CD4-positive, alpha-beta T cell (primary cell): ENCODE results near the gene RAD51B. TPM values are rescaled to one million over a fixed set of nuclear protein-coding genes. Genes with fewer than 3 reads are reported as not detected.

ENCODE experiments used
- ATAC-seq: fragments of 200-7000 bp; cut with Tn5 transposase; one replicate; pipeline ENCODE4 v1.10.0; 2022; ENCODE audit warnings: mild to moderate bottlenecking; ENCODE audit not compliant: poor library complexity
- CTCF ChIA-PET: fragments of 350-600 bp; sonication (Branson Sonifier 250); formaldehyde crosslinking; loops from one replicate; lab custom pipeline; 2021; ENCODE audit warnings: antibody characterized with exemption, inconsistent platforms; lab: Charles Lee
- POLR2A ChIA-PET: fragments of 350-600 bp; sonication (Branson Sonifier 250); formaldehyde crosslinking; loops from one replicate; lab custom pipeline; 2021; ENCODE audit warnings: antibody characterized with exemption, inconsistent platforms; lab: Charles Lee
- DNase-seq, 14 experiments: peaks; one replicate each; pipeline ENCODE4 v3.0.0-alpha.2; 2013 to 2020; ENCODE audit warnings: mixed read lengths in 2 of 14
- H3K27ac ChIP-seq, 2 donors: one replicate each; pipeline versions ENCODE4 v1.5.1 to v1.7.0; 2013; ENCODE audit warnings: low read length in 2 of 2, low read depth in 1 of 2, mild to moderate bottlenecking in 1 of 2
- H3K27me3 ChIP-seq, 2 experiments: 1 replicate in 1 of 2; 2 replicates in 1 of 2; pipeline versions ENCODE4 v1.6.1 to v1.7.0; 2013; ENCODE audit warnings: low read length in 2 of 2, control low read depth in 1 of 2, mild to moderate bottlenecking in 1 of 2, moderate library complexity in 1 of 2; ENCODE audit not compliant: insufficient read depth in 2 of 2, control insufficient read depth in 1 of 2
- H3K36me3 ChIP-seq: one replicate; pipeline ENCODE4 v1.6.1; 2013; ENCODE audit warnings: low read length, control low read depth; ENCODE audit not compliant: insufficient read depth
- H3K4me1 ChIP-seq: one replicate; pipeline ENCODE4 v1.6.1; 2013; ENCODE audit warnings: low read length, control low read depth; ENCODE audit not compliant: insufficient read depth
- H3K4me3 ChIP-seq: one replicate; pipeline ENCODE4 v1.5.1; 2013; ENCODE audit warnings: mild to moderate bottlenecking, low read length, moderate library complexity
- H3K9me3 ChIP-seq, 2 experiments: 1 replicate in 1 of 2; 2 replicates in 1 of 2; pipeline versions ENCODE4 v1.6.1 to v1.7.0; 2013; ENCODE audit warnings: low read length in 2 of 2, mild to moderate bottlenecking in 2 of 2, control low read depth in 1 of 2, moderate library complexity in 1 of 2; ENCODE audit not compliant: control insufficient read depth in 1 of 2, insufficient read depth in 1 of 2
- H3K27ac Mint-ChIP-seq: one replicate; pipeline ENCODE4 v1.8.0; 2020; ENCODE audit warnings: mixed read lengths
- H3K27me3 Mint-ChIP-seq: one replicate; pipeline ENCODE4 v1.8.0; 2021; ENCODE audit warnings: mixed read lengths
- H3K36me3 Mint-ChIP-seq: one replicate; pipeline ENCODE4 v1.8.0; 2021; ENCODE audit warnings: low read depth, mixed read lengths
- H3K4me1 Mint-ChIP-seq: one replicate; pipeline ENCODE4 v1.8.0; 2021; ENCODE audit warnings: low read depth, mixed read lengths
- H3K4me3 Mint-ChIP-seq: one replicate; pipeline ENCODE4 v1.8.0; 2020; ENCODE audit warnings: mild to moderate bottlenecking, mixed read lengths
- H3K9me3 Mint-ChIP-seq: one replicate; pipeline ENCODE4 v1.8.0; 2020; ENCODE audit warnings: mixed read lengths
- intact Hi-C, 2 experiments: fragments of 100-400 bp; cut with DNase I in 1 of 2; cut with micrococcal nuclease in 1 of 2; formaldehyde crosslinking; loops; one replicate each; pipeline versions ENCODE4 v1.15.1 to v1.9.0; 2023 to 2025; cut with DNase I, micrococcal nuclease
- total RNA-seq, 174 experiments: library from RNA in 2 of 174; stranded (reverse) in 2 of 174; gene quantifications; one replicate each; pipeline ENCODE4 v1.2.3 and lab custom pipeline; 2021 to 2026
- TF ChIP-seq, protein P1 (sequence below): fragments of 200-600 bp; IDR thresholded peaks from one replicate; pipeline ENCODE4 v1.8.0; 2022; ENCODE audit warnings: antibody characterized with exemption, mild to moderate bottlenecking

The RAD51B gene
- total RNA-seq, 2 experiments from 2014 or later: 18.4 to 20.0 TPM

DNA sequence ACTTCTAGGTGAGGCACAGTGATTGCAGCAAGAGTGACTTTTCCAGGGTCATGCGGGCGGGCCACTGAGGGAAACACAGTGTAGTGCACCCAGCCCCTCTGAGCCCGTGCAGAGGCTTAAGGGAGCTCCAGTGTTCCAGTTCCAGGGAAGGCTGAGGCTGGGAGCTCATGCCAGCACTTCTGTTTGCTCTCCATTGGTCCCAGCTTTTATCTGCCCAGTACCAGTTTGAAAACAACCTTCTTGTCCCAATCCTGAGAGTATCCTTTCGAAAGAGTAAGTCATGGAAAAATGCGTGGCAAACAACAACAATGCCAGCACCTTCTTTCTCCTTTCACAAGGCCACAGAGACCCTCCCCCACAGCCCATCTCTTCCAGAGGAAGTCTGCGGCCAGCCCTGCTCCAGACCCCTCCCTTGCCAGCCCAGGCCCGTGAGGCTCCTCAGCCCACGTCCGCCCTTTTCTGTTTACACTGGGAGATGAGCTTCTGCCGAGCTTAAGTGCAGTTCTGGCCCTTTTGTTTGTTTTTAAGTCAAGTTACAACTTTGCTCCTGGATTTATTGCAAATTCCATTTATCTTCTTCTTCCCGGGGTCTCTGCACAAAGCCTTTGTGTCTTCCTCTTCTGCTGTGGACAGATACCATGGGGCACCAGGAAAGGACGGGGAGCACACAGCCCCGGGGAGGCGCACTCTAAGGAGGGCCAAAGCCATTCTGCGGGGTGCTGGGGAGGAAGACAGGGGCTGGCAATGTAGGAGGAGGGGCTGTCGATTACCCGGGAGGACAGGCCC lies 787.7 kb downstream of the RAD51B start:
- peak in 1 of 14 experiments; percentile 26 for DNase-seq
- ATAC-seq: no peak
- peaks cover 1% of the 10 kb centered on the region for H3K36me3 Mint-ChIP-seq
- Histone ChIP-seq H3K27me3 (no peaks in the 10 kb centered on the region), H3K27ac (no peak overlapping the region), H3K4me3 (no peak overlapping the region), H3K9me3 (peaks cover 0 to 19% of the 10 kb centered on the region in 2 experiments), H3K36me3 (no peaks in the 10 kb centered on the region), H3K4me1 (peaks cover 20% of the 10 kb centered on the region)
- ChIA-PET CTCF (no interaction called here), POLR2A (interaction anchor here (0.9 to 1.5 kb wide), 3 partner anchors 10 to 183 kb away, joined by 3 to 4 read pairs (median 3); no protein-coding TSS in a partner anchor)
- intact Hi-C loops: no loop called here
- H3K9me3 Mint-ChIP-seq: peaks cover 2% of the 10 kb centered on the region
- no peaks in the 10 kb centered on the region for H3K27me3 Mint-ChIP-seq
- H3K4me3 Mint-ChIP-seq: peak overlapping the region; percentile 36
- TF ChIP-seq, protein P1, sequence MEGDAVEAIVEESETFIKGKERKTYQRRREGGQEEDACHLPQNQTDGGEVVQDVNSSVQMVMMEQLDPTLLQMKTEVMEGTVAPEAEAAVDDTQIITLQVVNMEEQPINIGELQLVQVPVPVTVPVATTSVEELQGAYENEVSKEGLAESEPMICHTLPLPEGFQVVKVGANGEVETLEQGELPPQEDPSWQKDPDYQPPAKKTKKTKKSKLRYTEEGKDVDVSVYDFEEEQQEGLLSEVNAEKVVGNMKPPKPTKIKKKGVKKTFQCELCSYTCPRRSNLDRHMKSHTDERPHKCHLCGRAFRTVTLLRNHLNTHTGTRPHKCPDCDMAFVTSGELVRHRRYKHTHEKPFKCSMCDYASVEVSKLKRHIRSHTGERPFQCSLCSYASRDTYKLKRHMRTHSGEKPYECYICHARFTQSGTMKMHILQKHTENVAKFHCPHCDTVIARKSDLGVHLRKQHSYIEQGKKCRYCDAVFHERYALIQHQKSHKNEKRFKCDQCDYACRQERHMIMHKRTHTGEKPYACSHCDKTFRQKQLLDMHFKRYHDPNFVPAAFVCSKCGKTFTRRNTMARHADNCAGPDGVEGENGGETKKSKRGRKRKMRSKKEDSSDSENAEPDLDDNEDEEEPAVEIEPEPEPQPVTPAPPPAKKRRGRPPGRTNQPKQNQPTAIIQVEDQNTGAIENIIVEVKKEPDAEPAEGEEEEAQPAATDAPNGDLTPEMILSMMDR: no peak
- peak overlapping the region; percentile 64 for H3K27ac Mint-ChIP-seq
- peaks cover 20% of the 10 kb centered on the region for H3K4me1 Mint-ChIP-seq

DNA sequence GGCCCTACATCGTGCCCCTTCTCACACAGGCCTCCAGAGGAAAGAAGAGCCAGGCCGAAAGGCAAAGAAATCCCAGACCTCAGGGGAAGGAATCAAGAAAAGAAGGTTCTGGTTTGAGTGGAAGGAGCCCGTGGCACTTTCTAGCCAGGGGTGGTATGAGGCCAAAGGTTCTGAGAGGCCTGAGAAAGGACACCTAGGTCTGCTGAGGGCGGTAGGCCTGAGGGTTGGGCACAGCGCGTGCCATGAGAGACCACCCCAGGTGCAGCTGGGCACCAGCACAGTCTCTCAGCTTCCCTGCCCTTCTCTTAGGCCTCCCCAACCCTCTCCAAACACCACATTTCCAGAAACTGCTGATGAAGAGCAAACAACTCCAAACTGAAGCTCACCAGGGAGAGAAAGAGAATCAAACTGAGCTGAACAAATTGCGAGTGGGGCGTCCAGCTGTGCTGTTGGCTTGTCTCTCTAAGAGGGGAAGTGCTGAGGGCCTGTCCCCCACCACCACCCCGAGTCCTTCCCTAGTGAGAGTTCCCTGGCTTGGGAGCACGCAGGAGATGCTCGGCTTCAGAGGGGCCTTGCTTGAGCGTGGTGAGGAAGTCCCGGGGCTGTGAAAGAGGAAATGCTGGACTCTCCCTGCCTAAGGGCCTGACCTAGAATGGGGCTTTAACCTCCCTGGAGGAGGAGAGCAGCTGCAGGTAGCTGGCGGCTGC lies 788.4 kb downstream of the RAD51B start:
- Mint-ChIP-seq H3K36me3 (peaks cover 7% of the 10 kb centered on the region), H3K27me3 (no peaks in the 10 kb centered on the region), H3K4me3 (no peak overlapping the region), H3K9me3 (peaks cover 2% of the 10 kb centered on the region), H3K27ac (peak overlapping the region; percentile 64), H3K4me1 (peaks cover 20% of the 10 kb centered on the region)
- intact Hi-C loops: no loop called here
- POLR2A ChIA-PET: interaction anchor here (0.9 to 1.0 kb wide), 2 partner anchors 9 to 179 kb away, joined by 3 read pairs; no protein-coding TSS in a partner anchor
- DNase-seq: peak in 2 of 14 experiments; percentile 36 to 38
- H3K36me3 ChIP-seq: no peaks in the 10 kb centered on the region
- TF ChIP-seq, protein P1: no peak
- H3K9me3 ChIP-seq: peaks cover 0 to 24% of the 10 kb centered on the region in 2 experiments
- H3K27me3 ChIP-seq: no peaks in the 10 kb centered on the region
- ATAC-seq: no peak
- CTCF ChIA-PET: no interaction called here
- H3K4me3 ChIP-seq: no peak overlapping the region
- H3K4me1 ChIP-seq: peaks cover 20% of the 10 kb centered on the region
- no peak overlapping the region for H3K27ac ChIP-seq

DNA sequence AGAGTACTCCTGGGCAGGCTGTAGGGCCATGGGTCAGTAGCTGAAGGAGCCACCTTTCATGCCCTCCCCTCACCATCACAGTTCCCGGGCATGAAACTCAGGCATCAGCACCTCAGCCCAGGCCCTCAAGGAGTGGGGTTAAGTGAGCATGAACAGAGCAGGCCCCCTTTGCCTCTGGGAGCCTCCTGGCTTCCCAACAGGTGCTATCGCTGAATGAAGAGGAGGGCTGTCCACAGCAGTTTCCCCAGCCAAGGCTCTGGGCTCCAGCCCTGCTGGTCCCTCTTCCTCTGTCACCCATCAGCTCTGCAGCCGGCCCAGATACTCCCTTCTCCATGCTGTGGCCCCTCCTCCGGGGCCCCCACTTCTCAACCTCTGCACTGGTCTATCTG lies 789.0 kb downstream of the RAD51B start:
- ATAC-seq (no peak), DNase-seq (no peak)
- TF ChIP-seq, protein P1: no peak
- intact Hi-C loops: no loop called here
- Mint-ChIP-seq H3K27ac (no peak overlapping the region), H3K4me3 (no peak overlapping the region), H3K9me3 (peaks cover 2% of the 10 kb centered on the region), H3K36me3 (peaks cover 7% of the 10 kb centered on the region), H3K27me3 (no peaks in the 10 kb centered on the region), H3K4me1 (peaks cover 20% of the 10 kb centered on the region)
- H3K4me3 ChIP-seq: no peak overlapping the region
- CTCF ChIA-PET: no interaction called here
- H3K4me1 ChIP-seq: peaks cover 20% of the 10 kb centered on the region
- no peaks in the 10 kb centered on the region for H3K27me3 ChIP-seq
- no peaks in the 10 kb centered on the region for H3K36me3 ChIP-seq
- no peak overlapping the region for H3K27ac ChIP-seq
- POLR2A ChIA-PET: no interaction called here
- H3K9me3 ChIP-seq: peaks cover 0 to 27% of the 10 kb centered on the region in 2 experiments
